Ovary (tissue), 3 donors: ENCODE data around the gene FBXL17.

ENCODE experiments used
- EP300 ChIP-seq: sonication (generic); formaldehyde crosslinking; IDR thresholded peaks from one replicate; pipeline ENCODE4 v1.6.1; 2017; ENCODE audit warnings: antibody characterized with exemption
- POLR2A ChIP-seq: fragments of 450-650 bp; IDR thresholded peaks from one replicate; pipeline ENCODE4 v1.6.1; 2017; ENCODE audit warnings: antibody characterized with exemption, mild to moderate bottlenecking, moderate library complexity
- TF ChIP-seq, protein P1 (sequence below), 3 donors: fragments of 450-650 bp in 2 of 3; fragments of 200-600 bp in 1 of 3; IDR thresholded peaks; one replicate each; pipeline versions ENCODE4 v1.5.1 to v1.8.0; 2016 to 2022; ENCODE audit warnings: antibody characterized with exemption in 3 of 3, mild to moderate bottlenecking in 1 of 3
- donor health status: DM: no; HTN: no; CAD: no.

DNA sequence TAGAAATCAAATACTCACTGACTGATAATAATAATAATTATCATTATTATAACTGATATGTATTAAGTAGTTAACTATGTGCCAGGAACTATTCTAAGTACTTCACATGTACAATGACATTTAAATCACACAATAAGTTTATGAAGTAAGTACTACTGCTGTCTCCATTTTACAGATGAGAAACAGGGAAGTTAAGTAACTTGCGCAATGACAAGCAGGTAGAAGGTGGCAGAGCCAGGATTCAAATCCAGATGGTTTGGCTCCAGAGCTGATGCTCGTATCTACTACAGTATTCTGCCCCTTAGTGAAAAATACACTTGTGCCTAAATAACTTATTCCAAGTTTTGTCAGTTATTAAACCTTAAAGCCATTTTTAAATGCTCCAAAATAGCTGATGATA, 217.3 kb downstream of the FBXL17 start:
- TF ChIP-seq, protein P1, sequence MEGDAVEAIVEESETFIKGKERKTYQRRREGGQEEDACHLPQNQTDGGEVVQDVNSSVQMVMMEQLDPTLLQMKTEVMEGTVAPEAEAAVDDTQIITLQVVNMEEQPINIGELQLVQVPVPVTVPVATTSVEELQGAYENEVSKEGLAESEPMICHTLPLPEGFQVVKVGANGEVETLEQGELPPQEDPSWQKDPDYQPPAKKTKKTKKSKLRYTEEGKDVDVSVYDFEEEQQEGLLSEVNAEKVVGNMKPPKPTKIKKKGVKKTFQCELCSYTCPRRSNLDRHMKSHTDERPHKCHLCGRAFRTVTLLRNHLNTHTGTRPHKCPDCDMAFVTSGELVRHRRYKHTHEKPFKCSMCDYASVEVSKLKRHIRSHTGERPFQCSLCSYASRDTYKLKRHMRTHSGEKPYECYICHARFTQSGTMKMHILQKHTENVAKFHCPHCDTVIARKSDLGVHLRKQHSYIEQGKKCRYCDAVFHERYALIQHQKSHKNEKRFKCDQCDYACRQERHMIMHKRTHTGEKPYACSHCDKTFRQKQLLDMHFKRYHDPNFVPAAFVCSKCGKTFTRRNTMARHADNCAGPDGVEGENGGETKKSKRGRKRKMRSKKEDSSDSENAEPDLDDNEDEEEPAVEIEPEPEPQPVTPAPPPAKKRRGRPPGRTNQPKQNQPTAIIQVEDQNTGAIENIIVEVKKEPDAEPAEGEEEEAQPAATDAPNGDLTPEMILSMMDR (IDR thresholded peaks at IDR 0.05) = no peak
- TF ChIP-seq POLR2A (no peak), EP300 (no peak)
